ENCODE measurements around the gene TSFM.
"Not testable (repeated sequence)": the region's sequence is repeated elsewhere in the genome, so short reads cannot be mapped to it uniquely, and the experiment has no call there.

The TSFM gene

GRCh38 chr12:57764662-57765002 is 18.0 kb upstream of the TSFM start:
- DNase-seq, result no peak

DNA sequence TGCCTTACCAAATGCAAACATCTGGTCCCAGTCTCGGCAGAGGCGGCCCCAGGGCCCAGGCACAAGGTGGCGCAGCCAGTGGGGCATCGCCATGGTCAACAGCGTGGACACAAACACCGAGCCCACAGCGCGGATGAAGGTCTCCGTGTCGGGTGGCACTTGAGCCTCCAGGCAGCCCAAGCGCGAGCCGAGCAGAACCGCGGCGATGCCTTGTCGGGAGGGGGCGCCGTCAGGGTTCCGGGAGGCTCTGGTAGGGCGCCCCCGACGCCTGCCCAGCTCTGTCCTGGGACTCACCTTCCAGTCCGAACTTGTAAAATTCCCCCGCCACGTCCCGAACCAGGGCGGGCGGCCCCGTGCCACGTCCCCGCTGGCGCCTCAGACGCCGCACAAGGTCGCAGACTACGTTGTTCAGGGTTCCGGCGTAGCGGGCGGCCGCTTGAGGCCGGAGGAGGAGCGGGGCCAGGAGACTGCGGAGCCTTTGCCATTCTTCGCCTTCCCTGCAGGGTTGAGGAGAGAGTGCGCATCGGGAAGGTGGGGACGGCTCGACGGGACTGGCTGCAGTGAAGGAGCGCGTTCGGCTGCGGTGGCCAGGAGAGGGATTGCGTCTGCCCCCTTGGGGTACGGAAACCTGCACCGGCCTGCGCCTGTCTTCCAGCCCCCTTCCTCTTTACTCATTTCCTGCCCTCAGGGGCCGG is 17.4 kb upstream of the TSFM start:
- DNase-seq, result peak; percentile 20

GRCh38 chr12:57765698-57766463 is 16.7 kb upstream of the TSFM start:
- no peak for DNase-seq

GRCh38 chr12:57766464-57767304 is 15.9 kb upstream of the TSFM start, which contains the start of gene CYP27B1:
Gene CYP27B1, minus strand, starts transcription at chr12:57767078. Its CDS starts 37 bp downstream, at chr12:57767041.
- peak; percentile 58 for DNase-seq

GRCh38 chr12:57767305-57767698 is 15.3 kb upstream of the TSFM start:
- no peak for DNase-seq

DNA sequence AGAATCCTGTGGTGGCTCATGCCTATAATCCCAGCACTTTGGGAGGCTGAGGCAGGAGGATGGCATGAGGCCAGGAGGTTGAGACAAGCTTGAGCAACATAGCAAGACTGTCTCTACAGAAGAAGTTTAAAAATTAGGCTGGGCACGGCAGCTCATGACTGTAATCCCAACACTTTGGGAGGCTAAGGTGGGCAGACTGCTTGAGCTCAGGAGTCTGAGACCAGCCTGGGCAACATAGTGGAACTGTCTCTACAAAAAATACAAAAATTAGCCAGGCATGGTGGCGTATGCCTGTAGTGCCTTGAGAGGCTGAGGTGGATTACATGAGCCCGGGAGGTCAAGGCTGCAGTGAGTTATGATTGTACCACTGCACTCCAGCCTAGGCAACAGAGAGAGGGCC is 14.7 kb upstream of the TSFM start:
- DNase-seq, result no peak

DNA sequence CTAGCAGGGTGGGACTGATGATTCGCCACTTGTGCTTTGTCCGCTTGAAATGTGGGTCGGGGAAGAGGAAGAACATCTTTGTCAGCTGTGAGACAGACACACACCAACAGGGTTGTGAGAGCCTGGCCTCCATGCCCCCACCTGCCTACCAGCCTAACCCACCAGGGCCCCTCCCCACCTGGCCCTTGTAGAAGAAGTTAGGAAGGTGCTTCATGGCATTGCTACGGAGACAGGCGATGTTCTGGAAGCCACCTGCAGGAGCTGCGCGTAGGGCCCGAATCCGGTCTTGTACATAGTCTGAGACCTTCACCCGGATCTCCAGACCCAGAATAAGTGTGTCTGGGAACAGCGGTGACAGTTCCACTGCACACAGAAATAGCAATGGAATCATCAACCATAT is 13.0 kb upstream of the TSFM start:
- no peak for DNase-seq

DNA sequence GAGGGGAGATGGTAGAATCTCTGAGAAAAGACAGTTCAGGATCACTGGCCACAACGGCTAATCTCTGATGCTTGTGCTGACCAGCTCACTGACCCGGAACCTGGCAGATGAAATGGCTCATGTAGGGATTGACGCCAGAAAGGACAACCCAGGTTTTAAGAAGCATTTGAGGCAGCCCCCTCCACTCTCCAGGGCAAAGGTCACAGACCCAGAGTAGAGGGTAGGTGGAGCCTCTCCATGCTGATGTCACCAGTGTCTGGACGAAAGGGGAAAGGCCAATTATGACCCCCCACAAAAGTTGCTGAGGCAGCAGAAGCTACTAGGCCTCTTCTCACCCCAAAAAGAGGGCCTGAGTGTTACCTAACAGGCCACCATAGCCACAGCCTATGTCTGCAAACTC is 11.9 kb upstream of the TSFM start:
- no peak for DNase-seq

DNA sequence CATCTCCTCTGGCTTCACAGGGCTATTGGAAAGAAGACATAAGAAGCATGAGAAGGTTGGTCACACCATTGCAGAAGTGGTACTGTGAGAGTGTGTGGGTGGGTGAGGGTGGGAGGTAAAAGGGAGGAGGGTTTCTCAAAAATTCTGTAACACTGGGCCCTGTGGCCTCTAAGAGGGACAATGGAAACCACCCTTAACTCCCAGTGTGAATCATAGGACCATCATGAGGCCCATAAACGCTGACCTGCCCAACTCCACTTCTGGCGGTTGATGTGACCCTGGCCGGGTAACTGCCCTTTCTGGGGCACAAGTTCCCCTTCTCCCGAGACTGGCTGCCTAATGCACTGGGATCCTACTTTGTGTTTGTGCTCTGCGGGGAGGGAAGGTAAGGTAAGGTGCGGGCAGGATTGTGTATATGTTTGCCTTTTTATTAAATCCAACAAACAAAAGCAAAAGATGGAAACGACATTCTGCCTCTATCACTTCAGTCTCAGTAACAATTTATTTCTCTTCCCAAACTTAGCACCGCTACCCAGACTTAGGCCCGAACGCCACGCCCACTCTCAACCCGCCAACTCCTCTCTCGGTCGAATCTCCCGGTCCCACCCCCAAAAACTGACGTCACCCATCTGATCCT is 11.2 kb upstream of the TSFM start:
- peak; percentile 91 for DNase-seq

DNA sequence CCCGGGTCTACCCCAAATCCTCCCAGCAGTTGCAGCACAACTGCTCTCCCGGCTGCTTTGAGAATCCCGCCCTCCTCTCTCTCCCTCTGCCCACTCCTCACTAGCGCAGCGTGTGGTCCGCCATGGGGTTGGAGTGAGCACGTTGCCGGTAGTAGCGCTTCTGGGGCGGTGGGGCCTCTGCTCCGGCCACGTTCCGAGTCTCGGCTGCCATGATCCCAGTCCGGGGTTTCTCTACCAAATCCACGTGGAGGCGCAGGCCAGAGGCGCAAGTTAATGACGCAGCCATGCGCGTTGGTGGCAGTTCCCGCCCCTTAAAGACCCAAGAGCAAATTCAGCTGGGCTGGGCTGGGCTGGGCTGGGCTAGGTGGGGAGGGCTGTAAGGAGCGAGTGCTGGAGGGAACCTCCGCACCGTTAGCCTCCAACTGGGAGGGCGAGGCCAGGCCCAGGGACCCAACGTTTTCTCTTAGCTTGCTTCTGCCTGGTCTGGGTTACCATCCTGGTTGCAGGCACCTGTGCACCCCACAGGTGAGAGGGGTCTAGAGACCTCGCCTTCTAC is 10.6 kb upstream of the TSFM start, which contains the start of gene METTL1:
Gene METTL1 (minus strand): TSS at position 233 of the 556 bp plus-strand sequence. CDS start 22 bp downstream, at position 211.
- DNase-seq, result peak; percentile 96

DNA sequence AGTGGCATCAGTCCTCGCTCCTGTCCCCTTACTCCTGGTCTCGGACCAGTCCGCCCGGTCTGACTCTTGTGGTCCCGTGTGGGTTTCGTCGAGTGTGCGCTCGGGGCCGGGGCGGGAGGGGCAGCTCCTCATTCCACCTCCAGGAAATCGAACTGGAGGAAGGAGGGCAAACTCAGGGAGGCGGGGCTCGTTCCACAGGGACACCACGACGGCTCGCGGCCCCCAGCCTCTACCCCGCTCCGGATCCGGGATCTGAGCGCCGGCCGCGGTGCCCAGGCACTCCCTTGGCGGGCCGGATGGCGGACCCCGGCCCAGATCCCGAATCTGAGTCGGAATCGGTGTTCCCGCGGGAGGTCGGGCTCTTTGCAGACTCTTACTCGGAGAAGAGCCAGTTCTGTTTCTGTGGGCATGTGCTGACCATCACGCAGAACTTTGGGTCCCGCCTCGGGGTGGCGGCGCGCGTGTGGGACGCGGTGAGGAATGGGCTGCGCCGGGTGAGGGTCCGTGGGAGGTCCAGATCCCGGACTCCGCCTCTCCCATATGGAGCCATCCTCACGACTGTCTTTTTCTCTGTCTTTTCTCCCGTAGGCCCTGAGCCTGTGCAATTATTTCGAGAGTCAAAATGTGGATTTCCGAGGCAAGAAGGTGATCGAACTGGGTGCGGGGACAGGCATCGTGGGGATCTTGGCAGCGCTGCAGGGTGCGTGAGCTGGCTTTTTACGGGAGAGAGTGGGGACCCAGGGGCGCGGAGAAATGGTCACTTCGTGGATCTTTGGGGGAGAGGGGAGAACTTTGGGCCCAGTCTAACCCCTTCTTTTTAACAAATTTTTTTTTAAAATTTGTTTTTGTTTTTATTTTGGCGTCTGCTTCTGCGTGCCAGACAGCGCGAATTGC is 9.9 kb upstream of the TSFM start, which contains the start of gene EEF1AKMT3:
Gene EEF1AKMT3 (plus strand): TSS at position 186 of the 894 bp plus-strand sequence. CDS start 111 bp downstream, at position 297.
- peak; percentile 45 for DNase-seq

DNA sequence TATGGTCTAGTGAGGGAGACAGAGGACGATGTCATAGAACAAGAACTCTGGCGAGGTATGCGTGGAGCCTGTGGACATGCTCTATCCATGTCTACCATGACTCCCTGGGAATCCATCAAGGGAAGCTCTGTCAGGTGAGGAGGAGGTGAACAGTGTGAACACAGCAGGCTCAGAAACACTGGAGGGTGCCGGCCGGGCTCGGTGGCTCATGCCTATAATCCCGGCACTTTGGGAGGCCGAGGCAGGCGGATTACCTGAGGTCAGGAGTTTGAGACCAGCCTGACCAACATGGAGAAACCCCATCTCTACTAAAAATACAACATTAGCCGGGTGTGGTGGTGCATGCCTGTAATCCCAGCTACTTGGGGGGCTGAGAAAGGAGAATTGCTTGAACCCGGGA is 8.0 kb upstream of the TSFM start:
- DNase-seq, result not testable (repeated sequence)

DNA sequence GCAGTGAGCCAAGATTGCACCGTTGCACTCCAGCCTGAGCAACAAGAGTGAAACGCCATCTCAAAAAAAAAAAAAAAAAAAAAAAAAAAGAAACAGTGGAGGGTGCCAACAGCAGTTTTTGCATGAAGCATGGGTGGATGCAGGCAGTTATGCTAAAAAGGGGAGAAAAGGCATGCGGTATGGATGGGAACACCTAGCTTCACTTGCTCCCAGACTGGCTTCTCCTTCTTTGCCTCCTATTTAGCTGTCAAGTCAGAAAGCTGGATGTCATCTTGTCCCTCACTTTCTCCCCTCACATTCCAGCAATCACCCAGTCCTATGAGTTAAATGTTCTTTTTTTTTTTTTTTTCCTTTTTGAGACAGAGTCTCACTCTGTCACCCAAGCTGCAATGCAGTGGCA is 7.5 kb upstream of the TSFM start:
- DNase-seq, result no peak

- no peak for DNase-seq
These were observed 6.9 kb upstream of the TSFM start for GRCh38 chr12:57775563-57776246.

DNA sequence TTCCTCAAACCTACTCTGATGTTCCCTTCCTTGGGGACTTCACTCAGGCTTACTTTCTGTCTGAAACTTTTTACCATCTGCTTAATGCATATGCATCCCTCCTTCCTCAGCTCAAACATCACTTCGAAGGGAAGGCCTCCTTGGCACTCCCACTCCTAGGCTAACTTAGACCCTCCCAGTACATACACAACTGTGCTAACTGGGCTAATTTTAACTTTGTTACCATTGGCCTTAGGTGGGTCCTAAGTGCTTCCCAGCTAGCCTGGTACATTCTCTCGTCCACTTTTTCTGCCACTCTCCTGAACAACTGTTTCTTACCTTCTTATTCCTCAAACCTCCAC is 6.4 kb upstream of the TSFM start:
- DNase-seq, result no peak

DNA sequence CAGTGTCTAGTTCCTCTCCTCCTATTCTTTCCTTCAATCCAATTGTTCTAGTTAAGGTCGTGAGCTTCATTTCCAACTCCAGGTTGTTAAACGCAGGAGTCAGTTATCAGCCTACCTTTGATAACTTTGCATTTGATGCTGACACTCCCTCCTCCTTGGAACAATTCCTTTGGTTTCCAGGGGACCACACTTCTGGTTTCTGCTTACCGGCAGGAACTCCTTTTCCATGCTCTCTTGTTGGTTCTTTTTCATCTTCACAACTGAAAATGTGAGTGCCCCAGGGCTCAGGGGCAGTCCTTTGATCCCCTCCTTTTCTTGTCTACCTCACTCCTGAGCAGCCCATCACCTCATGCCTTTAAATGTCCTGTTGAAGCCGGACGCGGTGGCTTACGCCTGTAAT is 5.2 kb upstream of the TSFM start:
- no peak for DNase-seq

GRCh38 chr12:57777911-57778310 is 4.7 kb upstream of the TSFM start:
- DNase-seq, result no peak

DNA sequence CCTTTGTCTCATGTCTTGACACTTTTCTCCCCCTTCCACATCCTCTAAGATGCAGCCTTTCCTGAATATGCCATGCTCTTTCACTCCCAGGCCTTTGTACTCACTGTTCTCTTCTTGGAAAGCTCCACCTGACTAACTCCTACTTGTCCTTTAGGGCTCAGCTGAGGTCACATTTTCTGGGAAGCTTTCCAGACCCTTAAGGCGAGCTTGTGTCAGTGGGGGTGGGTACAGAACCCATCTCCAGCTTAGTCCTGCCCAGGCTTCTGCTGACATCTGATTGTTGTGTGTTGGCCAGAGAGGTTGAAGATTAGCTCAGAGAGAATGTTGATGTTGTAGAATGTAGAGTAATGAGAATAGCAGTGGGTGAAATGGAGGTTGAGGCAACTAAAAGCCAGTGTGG is 2.9 kb upstream of the TSFM start:
- no peak for DNase-seq

- no peak for DNase-seq
These were observed 2.2 kb upstream of the TSFM start for GRCh38 chr12:57780284-57780897.

GRCh38 chr12:57781244-57781643 is 1.3 kb upstream of the TSFM start:
- DNase-seq, result no peak

GRCh38 chr12:57781801-57782200 is 786 bp upstream of the TSFM start:
- DNase-seq, result no peak

All from NCI-H345 (cell line).